Measurements from ENCODE around the gene NR2F2.

GRCh38 chr15:96349034-96349856, 18.7 kb downstream of the NR2F2 start:
- TF ChIP-seq CTCF (conservative IDR thresholded peaks at IDR 0.05) (no peak), ZFX (IDR thresholded peaks at IDR 0.05) (no peak)
